Measurements from ENCODE around the gene ZNF853. TPM values are rescaled to one million over a fixed set of nuclear protein-coding genes. Genes with fewer than 3 reads are reported as not detected.

ZNF853 gene
- total and polyA plus RNA-seq, 2 donors (not counting 3 experiments of a cell fraction or from before 2014, with no cell fraction given): 0.47 to 0.58 TPM

- CTCF ChIA-PET: interaction anchor here (1.6 to 1.7 kb wide), 2 partner anchors 12 to 63 kb away, joined by 3 to 5 read pairs; no protein-coding TSS in a partner anchor
- intact Hi-C loops (cut with micrococcal nuclease) (no loop called here), dilution Hi-C loops (cut with MboI; ENCODE audit: extremely low pct_ligation_motif_present, low sequenced_read_pairs) (no loop called here)
- no peaks in the 10 kb centered on the region for H3K9me1 ChIP-seq (replicated peaks; ENCODE audit: control insufficient read depth, extremely low read depth, insufficient read depth, low read length)
- no peaks in the 10 kb centered on the region for H3K4me1 ChIP-seq (ENCODE audit: control insufficient read depth, extremely low read depth, insufficient read depth, low read length)
- POLR2A ChIA-PET: no interaction called here
- no peak overlapping the region for H3K4me2 ChIP-seq (ENCODE audit: insufficient read depth, low read length)
- H3K4me3 ChIP-seq (replicated peaks in 1 of 3; ENCODE audit: insufficient read depth in 1 of 3, low read depth in 1 of 3, low read length in 3 of 3): no peak overlapping the region
- H3K9me3 ChIP-seq (replicated peaks; ENCODE audit: control insufficient read depth, insufficient read depth, low read length): no peaks in the 10 kb centered on the region
- BruUV-seq (replicated peaks): no TSS peak
- H2AFZ ChIP-seq (ENCODE audit: low read depth, low read length): no peak overlapping the region
- no peak for FAIRE-seq
- H3K79me2 ChIP-seq (ENCODE audit: control insufficient read depth, insufficient read depth, low read length): no peaks in the 10 kb centered on the region
- no peak overlapping the region for H3K27ac ChIP-seq (ENCODE audit: insufficient read depth, low read depth, low read length)
- no peaks in the 10 kb centered on the region for H3K36me3 ChIP-seq (ENCODE audit: control insufficient read depth in 2 of 2, extremely low read depth in 1 of 2, insufficient read depth in 2 of 2, low read length in 2 of 2)
- H3K27me3 ChIP-seq (ENCODE audit: control insufficient read depth in 2 of 2, insufficient read depth in 2 of 2, low read length in 2 of 2): peaks cover 0 to 2% of the 10 kb centered on the region in 2 experiments
- TF ChIP-seq POLR2A (IDR thresholded peaks at IDR 0.05; ENCODE audit: low read depth, low read length): no peak
- no peak for TF ChIP-seq FOS (IDR thresholded peaks at IDR 0.05; ENCODE audit: borderline replicate concordance, insufficient read depth, low read length)
- TF ChIP-seq MYC (IDR thresholded peaks at IDR 0.05; ENCODE audit: low read depth, low read length): no peak
- TF ChIP-seq MAX (IDR thresholded peaks at IDR 0.05; ENCODE audit: insufficient read depth, insufficient read length): no peak
- TF ChIP-seq JUN (IDR thresholded peaks at IDR 0.05; ENCODE audit: borderline replicate concordance, insufficient read depth, insufficient read length, low read depth): no peak
- no peak for DNase-seq (ENCODE audit: low read depth, low spot score)
- no peak overlapping the region for H3K9ac ChIP-seq (replicated peaks; ENCODE audit: extremely low read depth, insufficient read depth, low read length)
- H4K20me1 ChIP-seq (replicated peaks; ENCODE audit: control insufficient read depth, extremely low read depth, insufficient read depth, low read length): no peaks in the 10 kb centered on the region
These were observed 6.8 kb downstream of the ZNF853 start for GRCh38 chr7:6622134-6622710.

- Histone ChIP-seq H3K79me2 (ENCODE audit: control insufficient read depth, insufficient read depth, low read length) (no peaks in the 10 kb centered on the region), H3K36me3 (ENCODE audit: control insufficient read depth in 2 of 2, extremely low read depth in 1 of 2, insufficient read depth in 2 of 2, low read length in 2 of 2) (no peaks in the 10 kb centered on the region), H2AFZ (ENCODE audit: low read depth, low read length) (no peak overlapping the region), H3K27me3 (ENCODE audit: control insufficient read depth in 2 of 2, insufficient read depth in 2 of 2, low read length in 2 of 2) (no peaks in the 10 kb centered on the region), H3K4me3 (replicated peaks in 1 of 3; ENCODE audit: insufficient read depth in 1 of 3, low read depth in 1 of 3, low read length in 3 of 3) (no peak overlapping the region), H3K9me1 (replicated peaks; ENCODE audit: control insufficient read depth, extremely low read depth, insufficient read depth, low read length) (no peaks in the 10 kb centered on the region), H3K4me2 (ENCODE audit: insufficient read depth, low read length) (no peak overlapping the region), H3K4me1 (ENCODE audit: control insufficient read depth, extremely low read depth, insufficient read depth, low read length) (no peaks in the 10 kb centered on the region), H3K9me3 (replicated peaks; ENCODE audit: control insufficient read depth, insufficient read depth, low read length) (no peaks in the 10 kb centered on the region), H3K27ac (ENCODE audit: insufficient read depth, low read depth, low read length) (no peak overlapping the region), H3K9ac (replicated peaks; ENCODE audit: extremely low read depth, insufficient read depth, low read length) (no peak overlapping the region), H4K20me1 (replicated peaks; ENCODE audit: control insufficient read depth, extremely low read depth, insufficient read depth, low read length) (no peaks in the 10 kb centered on the region)
- CTCF ChIA-PET: interaction anchor here (0.9 kb wide), 1 partner anchor 34 kb away, joined by 4 read pairs; the partner anchor contains the start of gene INTS15
- BruUV-seq (replicated peaks): no TSS peak
- TF ChIP-seq GATA2 (IDR thresholded peaks at IDR 0.05; ENCODE audit: insufficient read depth, insufficient read length, low read depth, low read length) (no peak), POLR2A (IDR thresholded peaks at IDR 0.05; ENCODE audit: low read depth, low read length) (no peak), FOS (IDR thresholded peaks at IDR 0.05; ENCODE audit: borderline replicate concordance, insufficient read depth, low read length) (no peak), EZH2 (IDR thresholded peaks at IDR 0.05; ENCODE audit: borderline replicate concordance, low read depth, low read length, severe bottlenecking) (no peak), JUN (IDR thresholded peaks at IDR 0.05; ENCODE audit: borderline replicate concordance, insufficient read depth, insufficient read length, low read depth) (no peak), CTCF (IDR thresholded peaks at IDR 0.05; ENCODE audit: extremely low read depth in 1 of 2, insufficient read depth in 1 of 2, low read depth in 1 of 2, low read length in 2 of 2) (no peak), POLR2AphosphoS5 (IDR thresholded peaks at IDR 0.05; ENCODE audit: insufficient read depth, low read depth, low read length) (no peak), MAX (IDR thresholded peaks at IDR 0.05; ENCODE audit: insufficient read depth, insufficient read length) (no peak), MYC (IDR thresholded peaks at IDR 0.05; ENCODE audit: low read depth, low read length) (no peak)
- no peak for DNase-seq (ENCODE audit: low read depth, low spot score)
- intact Hi-C loops (cut with micrococcal nuclease) (no loop called here), dilution Hi-C loops (cut with MboI; ENCODE audit: extremely low pct_ligation_motif_present, low sequenced_read_pairs) (no loop called here)
- FAIRE-seq: no peak
- POLR2A ChIA-PET: no interaction called here
These were observed 8.3 kb downstream of the ZNF853 start for GRCh38 chr7:6623589-6624245.
